GM18498 (cell line): ENCODE results near the gene CNPY3.

ENCODE experiments used
- ATAC-seq: cut with Tn5 transposase; IDR thresholded peaks from one replicate; pipeline ENCODE4 v1.9.1; 2021; ENCODE audit warnings: mild to moderate bottlenecking, moderate library complexity; ENCODE audit not compliant: unreplicated experiment

The CNPY3 gene

DNA sequence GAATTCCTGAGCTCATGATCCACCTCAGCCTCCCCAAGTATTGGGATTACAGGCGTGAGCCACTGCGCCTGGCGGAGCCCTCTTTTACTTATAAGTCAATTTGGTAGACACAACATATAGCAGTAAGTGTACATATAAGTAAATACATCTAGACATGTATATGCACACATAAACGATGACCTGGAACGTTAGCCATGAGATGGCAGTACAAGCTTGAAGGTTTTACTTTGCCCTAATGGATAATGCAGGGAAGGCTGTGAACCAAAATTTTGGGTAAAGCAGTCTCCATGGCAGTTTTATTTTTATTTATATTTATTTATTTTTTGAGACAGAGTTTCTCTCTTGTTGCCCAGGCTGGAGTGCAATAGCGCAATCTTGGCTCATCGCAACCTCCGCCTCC, 28.8 kb downstream of the CNPY3 start:
- no peak for ATAC-seq

DNA sequence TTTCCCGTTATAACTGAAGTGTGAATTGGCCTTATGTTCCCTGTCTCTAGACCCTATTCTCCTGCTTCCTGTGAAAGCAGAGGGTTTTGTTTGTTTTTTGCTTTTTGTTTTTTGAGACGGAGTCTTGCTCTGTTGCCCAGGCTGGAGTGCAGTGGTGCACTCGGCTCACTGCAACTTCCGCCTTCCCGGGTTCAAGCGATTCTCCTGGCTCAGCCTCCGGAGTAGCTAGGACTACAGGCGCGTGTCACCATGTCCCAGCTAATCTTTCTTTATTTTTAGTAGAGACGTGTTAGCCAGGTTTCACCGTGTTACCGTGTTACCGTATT, 30.6 kb downstream of the CNPY3 start:
- no peak for ATAC-seq

DNA sequence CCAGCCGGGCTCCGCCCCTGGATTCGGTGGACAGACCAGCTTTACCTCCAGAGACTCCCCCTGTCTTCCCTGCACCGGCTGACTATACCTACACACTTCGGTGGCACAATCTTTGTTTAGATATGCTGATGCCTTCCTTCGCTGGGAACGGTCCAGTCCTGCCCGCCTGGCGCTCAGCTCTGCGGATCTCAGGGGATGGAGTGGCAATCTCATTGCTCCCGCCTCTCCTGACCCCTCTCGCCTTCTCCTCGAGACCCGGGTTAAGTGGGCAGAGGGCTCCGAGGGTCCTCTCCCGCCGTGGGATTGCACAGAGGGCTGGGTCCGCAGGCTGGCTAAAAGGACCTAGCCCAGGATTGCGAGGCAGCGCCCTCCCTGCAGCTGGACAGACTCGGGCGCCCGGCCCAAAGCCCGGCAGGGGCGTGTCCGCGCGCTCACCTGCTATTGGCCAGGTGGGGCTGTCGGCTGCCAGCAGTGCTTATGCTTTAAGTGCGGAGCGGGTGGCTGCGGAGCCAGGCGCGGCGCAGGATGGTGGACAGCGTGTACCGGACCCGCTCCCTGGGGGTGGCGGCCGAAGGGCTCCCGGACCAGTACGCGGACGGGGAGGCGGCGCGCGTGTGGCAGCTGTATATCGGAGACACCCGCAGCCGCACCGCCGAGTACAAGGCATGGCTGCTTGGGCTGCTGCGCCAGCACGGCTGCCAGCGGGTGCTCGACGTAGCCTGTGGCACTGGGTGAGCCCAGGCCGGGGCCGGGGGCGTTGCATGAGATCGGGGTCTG, 31.2 kb downstream of the CNPY3 start, which contains the start of gene GNMT:
Gene GNMT (plus strand): TSS at position 512 of the 777 bp plus-strand sequence. CDS start 14 bp downstream, at position 526.
- no peak for ATAC-seq

DNA sequence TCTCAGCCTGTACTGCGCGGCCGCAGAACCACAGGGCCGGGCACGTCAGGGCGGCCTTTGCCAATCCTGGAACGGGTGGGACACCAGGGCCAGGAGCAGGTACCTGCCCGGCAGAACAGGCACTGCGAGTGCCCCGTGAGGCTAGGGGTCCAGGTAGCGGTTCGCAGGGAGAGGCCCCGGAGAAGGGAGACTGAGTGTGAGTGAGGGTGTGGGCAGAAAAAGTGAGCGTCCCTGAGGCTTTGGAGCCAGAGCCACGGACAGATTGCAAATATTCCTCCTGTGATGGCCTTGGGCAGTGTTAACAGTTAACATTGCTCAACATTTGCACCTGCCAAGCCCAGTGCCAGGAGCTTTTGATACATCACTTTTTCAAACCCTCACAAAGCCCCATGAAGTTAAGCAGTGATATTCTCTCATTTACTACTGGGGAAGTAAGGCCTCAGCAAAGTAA, 31.8 kb downstream of the CNPY3 start:
- no peak for ATAC-seq

DNA sequence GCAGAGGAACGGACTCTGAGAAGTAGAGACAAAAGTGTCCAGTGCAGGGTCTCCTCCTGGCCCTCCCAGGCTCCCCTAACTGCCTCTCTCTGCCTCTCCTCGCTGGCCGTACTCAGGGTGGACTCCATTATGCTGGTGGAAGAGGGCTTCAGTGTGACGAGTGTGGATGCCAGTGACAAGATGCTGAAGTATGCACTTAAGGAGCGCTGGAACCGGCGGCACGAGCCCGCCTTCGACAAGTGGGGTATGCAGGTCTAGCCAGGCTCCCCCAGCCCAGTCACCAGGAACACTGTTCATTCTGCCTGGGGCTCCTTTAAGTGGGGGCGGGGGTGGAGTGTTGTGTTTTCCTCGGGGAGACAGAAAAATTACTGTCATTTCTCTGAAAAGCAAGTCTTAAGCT, 32.8 kb downstream of the CNPY3 start:
- no peak for ATAC-seq

DNA sequence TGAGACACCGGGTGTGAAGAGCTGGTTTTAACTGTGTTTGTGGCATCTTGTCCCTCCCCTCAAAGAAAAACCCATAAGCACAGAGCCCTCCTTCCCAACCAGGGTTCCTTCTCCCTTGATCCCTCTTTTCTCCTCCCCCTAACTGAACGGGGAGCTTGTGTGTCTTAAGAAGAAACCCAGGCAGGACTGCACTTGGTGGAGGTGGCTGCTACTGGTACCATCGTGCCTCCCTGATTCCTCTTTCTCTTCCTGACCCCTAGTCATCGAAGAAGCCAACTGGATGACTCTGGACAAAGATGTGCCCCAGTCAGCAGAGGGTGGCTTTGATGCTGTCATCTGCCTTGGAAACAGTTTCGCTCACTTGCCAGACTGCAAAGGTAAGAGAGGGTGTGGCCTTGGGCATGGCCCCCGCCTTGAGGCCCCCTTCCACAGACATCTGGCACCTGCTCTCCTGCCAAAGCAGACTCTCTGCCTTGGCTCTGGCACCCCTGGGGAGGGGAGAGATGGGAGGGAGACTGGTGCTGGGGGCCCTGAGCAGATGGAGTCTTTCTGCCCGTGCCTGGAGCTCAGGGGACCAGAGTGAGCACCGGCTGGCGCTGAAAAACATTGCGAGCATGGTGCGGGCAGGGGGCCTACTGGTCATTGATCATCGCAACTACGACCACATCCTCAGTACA, 33.4 kb downstream of the CNPY3 start:
- ATAC-seq: no peak

DNA sequence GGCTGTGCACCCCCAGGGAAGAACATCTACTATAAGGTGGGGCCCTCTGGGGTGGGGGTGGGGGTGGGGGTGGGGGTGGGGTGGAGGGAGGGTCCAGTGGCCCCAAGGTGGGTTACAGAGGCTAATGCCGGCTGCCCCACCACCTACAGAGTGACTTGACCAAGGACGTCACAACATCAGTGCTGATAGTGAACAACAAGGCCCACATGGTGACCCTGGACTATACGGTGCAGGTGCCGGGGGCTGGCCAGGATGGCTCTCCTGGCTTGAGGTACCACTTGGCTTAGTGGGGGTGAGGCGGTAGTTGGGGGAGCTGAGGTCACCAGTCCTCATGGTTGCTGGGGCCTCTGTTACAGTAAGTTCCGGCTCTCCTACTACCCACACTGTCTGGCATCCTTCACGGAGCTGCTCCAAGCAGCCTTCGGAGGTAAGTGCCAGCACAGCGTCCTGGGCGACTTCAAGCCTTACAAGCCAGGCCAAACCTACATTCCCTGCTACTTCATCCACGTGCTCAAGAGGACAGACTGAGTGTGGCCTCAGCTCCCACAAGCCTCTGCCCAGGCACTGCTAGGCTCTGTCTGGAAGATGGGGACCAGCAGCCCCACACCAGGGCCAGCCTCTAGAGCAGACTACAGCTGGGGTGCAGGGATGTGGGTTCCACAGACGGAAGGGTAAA, 34.0 kb downstream of the CNPY3 start:
- no peak for ATAC-seq

DNA sequence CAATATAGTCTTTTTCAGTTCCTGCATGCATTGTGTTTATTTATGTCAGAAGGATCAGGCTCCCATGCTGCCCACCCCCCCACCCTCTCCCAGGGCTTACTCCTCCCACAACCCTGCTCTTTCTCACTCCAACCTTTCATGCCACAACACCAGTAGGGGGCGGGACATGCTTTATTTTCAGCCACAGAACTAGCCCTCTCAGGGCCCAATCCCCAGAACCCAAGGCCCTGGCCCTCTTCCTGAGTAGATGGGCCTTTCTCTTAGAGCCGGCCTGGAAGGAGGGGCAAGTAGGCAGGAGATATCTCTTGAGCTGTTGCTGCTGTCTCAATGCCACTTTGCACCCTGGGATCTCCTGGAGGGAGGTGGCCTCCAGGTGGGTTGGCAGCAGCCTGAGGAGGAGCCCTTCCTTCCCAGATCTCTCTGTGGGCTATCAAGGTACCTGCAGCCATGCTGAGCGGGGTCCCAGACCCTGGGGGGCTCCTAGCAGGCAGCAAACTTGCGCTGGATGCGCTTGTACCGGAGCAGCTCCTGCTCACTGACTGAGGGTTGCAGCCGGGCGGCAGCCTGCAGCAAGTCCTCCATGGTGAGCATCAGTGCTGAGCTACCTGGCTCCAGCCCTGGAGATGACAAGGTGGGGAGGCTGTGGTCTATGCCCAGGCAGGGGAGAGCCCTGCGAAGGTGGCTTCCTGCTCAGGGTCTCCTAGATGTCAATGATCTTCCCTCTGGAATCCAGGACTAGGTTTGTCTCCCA, 34.8 kb downstream of the CNPY3 start:
- no peak for ATAC-seq

DNA sequence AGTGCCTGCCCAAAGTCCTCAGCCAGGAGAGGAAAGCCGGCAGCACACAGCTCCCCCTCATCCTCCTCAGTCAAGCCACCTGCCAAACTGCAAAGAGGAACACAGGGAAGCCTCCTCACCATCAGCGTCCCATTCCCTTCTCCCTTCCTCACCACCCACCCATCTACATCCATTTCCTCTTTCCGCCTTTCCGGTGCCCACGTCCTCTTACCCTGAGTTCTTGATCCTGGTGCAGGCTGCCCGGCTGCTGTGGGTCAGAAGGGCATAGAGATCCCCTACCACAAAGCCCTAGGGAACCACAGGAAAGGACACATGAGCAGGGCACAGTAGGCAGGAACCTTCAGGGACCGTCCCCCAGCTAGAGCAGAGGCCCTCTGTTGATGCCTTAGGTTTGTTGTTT, 37.3 kb downstream of the CNPY3 start:
- no peak for ATAC-seq

DNA sequence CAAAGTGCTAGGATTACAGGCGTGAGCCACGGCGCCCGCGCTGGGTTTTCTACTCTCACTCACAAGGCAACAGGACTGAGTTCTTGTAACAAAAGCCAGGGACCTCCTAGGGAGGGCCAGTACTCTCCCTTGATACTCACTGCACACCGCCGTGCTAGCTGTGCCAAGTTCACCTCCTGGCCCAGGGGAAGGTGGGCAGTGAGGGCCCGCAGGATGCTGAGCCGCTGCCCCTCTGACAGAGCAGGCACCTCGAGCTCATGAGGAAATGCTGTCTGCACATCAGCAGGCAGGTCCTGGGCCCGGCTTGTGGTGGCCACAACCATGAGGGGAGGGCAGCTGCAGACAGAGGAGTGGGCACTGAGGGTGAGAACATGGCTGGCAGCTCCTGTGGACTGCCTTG, 37.9 kb downstream of the CNPY3 start:
- ATAC-seq: no peak

DNA sequence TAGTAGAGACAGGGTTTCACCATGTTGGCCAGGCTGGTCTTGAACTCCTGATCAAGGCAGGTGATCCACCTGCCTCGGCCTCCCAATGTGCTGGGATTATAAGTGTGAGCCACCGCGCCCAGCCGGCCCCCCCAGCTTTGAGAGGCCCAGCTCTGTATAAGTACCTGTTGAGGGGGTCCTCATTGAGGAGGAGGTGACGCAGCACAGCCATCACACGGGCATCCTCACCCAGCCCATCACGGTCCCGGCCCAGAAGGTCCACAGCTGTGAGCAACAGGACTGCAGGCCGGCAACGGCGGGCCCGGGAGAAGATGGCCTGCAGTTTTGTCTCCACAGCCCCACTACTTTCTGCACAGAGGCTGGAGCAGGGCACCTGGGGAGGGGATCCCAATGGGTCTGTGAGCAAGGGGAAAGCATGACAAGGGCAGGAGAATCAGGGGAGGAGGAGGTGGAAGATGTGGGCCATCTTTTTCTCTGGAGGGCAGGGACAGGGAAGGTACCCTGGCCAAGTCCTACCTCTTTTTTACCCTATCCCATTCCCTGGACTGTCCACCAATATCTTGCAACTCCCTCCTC, 38.9 kb downstream of the CNPY3 start:
- no peak for ATAC-seq

DNA sequence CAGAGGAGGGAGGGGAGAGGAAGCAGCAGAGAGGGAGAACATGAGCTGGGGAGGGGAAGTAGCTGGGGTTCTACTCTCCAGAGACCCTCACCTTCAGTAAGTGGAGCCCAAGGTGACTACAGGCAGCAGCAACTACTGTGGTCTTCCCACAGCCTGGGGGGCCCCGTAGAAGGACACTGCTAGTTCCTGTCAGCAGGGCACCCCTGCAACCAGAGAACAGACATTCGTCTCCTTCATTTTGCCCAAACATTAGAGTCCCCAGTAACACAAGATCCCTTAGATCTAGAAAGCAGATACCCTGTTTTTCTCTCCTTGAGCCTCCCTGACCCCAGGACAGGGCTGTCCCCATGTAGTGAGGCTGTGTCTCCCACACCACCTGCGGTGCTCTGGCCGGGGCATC, 39.5 kb downstream of the CNPY3 start:
- no peak for ATAC-seq

DNA sequence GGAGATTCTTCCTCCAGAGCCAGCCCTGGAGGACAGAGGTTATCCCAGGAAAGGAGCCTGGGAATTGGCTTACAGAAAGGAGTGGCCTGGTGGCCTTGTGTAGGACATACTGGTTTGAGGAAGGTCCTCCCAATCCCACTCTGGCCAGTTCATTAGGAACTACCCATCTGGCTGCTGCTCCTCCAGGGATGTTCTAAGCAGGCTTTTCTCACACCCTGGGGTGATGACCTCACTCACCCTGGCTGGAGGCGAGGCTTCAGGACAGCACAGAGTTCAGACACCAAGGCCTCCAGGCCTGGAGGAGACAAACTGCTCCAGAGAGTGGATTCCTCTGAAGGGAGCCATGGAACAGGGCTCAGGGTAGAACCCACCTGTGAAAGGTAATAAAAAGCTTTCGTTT, 40.2 kb downstream of the CNPY3 start:
- ATAC-seq: no peak

DNA sequence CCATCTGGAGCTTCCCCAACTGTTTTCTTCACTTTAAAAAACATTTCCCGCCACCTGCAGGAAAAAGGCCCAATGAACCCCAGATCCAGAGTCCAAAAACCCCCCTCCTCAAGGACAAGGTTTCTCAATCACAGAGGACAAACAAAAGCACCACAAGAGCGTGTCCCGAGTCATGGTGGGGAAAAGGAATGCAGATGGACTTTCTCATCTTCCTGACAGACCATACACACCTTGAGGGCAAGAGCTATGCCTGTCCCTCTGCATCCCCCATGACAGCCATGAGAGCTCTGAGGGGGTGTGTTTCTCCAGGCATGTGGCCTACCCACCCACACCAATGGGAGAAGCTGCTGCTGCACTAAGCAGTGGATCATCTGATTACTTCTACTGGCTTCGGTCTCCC, 40.7 kb downstream of the CNPY3 start:
- no peak for ATAC-seq

DNA sequence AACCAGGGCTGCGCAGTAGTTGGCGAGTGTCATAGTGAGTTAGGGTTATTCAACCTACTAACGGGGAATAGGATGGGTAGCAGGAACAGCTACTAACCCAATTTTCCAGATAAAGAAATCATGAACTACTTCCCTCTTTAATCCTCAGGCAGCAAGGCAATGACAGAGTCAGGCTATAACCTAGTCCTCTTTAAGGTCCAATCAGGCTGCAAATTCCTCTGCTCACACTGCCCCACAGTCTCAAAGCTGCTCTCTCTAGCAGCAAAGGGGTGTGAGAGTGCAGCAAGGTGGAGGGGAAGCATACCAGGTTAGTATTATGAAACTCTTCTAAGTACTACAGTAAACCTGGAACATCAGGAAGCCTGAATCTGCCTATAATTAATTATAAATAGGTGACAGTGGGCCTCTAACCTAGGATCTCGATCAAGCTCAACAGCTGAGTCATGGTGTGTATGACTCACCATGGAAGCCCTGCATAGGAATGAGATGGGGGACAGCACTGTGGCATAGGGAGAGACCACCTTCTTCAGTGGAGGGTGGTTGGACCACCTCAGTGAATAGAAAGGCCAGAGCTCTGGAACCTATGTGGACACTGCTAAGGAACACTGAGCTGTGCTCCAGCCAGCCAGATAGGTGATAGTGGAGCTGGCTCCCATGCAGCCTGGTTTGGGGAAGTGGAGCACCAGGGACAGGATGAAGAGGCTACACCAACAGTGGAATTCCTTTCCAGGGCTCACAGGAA, 41.8 kb downstream of the CNPY3 start:
- ATAC-seq: no peak

DNA sequence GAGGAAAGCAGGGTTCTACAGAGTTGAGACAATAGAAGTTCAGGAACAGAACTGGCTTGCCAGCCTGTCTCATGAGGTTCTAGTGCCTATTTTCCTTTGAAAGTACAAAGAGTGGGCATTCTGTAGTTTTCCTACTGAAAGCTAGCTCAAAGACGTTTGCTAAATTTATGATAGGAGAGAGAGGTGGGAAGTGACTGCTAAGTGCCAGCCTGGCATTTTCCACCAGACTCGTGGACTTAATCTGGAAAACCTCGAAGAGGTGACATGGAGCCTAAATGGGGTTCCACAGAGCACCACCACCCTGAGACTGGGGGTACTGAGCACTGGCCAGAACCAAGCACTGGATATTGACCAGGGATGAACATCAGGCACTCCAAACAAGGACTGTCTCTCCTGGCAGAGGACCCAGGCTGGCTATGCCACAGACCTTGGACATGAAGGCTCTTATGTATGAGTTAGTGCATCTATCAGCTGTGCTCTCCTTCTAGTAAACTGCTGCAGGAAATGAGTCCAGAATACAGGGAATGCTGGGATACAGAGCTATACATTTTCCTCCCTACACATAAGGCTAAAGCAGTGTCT, 42.6 kb downstream of the CNPY3 start:
- no peak for ATAC-seq

DNA sequence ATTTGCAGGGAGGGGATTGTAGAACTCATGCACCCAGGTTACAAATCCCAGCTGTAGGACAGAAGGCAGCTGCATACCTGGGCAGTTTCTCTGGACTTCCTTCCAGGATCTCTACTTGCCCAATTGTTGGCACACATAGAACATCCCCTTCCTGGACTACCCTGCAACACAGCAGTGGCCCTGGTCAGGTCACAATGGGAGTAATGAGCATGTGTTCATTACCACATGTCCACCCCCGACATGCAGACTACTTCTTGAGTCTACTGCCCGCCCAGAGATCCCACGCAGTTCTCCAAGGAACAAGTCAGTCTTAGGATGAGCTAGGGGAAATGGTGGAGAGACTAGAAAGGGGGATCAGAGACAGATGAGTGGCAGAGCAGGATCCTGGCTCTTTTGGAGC, 44.6 kb downstream of the CNPY3 start:
- ATAC-seq: no peak

DNA sequence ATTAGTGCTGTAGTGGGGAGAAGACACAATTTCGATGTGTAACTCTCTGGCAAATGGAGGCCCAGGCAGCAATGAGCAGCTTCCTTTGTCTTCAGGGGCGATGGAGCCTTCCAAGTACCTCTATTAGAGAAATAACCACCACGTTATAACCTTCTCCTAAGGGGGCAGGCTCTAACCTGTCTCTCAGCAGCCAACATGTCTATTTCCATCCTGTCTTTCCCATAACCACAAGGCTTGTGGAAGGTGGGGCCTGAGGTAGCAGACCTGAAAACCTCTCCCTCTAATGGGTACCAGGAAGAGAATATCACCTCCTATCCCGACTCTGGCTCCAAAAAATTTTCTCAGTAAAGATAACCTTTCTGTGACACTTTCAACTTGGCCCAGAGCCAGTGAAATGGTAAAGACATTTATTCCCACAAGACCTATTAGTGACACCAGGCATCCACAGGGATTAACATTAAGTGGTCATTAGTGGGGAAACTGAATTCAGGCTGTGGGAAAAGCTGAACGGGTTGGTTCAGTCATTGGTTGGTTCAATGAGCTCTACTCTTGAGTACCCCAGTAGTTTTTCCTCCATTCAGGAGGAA, 45.7 kb downstream of the CNPY3 start:
- ATAC-seq: no peak

DNA sequence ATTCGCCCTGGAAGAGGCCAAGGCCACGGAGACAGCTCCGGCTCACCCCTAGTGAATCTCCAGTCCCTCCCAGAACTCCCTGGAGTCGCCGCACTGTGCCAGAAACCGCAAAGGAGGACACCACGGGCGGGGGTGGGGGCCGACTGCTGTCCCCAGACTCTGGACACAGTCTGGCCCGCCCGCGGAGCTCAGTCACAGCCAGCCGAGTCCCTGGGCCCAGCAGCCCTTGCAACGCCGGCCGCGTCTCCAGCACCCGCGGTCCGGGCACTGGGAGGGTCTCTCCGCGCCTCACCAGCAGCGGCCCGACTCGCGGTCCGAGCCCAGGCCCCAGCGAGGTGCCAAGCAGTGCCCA, 49.2 kb downstream of the CNPY3 start:
- no peak for ATAC-seq
